Measurements from ENCODE around the gene CS. TPM values are rescaled to one million over a fixed set of nuclear protein-coding genes. Genes with fewer than 3 reads are reported as not detected.

The CS gene
- total RNA-seq, 1 experiment from 2014 or later, result 84.6 TPM

- in situ Hi-C loops (cut with HindIII; ENCODE audit: low pct_unique_long_range_greater_than_20kb, low sequenced_read_pairs), result no loop called here
- peak; percentile 83 for DNase-seq (ENCODE audit: low read depth)
Measured at GRCh38 chr12:56258068-56258819, 41.9 kb downstream of the CS start, which contains the start of gene ANKRD52. Gene ANKRD52, minus strand, starts transcription at chr12:56258384. Its CDS starts 115 bp downstream, at chr12:56258269.

- peak; percentile 60 for DNase-seq (ENCODE audit: low read depth)
- in situ Hi-C loops (cut with HindIII; ENCODE audit: low pct_unique_long_range_greater_than_20kb, low sequenced_read_pairs), result no loop called here
Measured at GRCh38 chr12:56257491-56258067, 42.6 kb downstream of the CS start.

DNA sequence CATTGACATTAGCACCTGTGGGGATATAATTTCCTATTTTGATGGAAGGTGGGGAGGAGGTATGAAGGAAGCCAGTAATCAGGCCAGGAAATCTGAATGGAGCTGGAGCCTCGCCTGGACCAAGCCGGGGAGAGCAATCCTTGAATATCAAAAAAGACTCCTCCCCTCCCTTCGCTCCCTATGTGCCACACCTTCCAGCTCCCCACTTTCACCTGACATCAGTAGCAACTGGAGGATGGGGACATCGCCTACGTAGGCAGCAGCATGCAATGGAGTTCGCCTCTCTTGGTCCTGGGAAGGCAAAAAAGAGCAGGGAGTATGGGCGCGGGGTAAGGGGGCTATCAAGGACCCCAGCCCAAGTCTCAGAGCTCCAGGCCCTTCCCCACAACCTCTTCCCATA, 43.1 kb downstream of the CS start:
- in situ Hi-C loops (cut with HindIII; ENCODE audit: low pct_unique_long_range_greater_than_20kb, low sequenced_read_pairs), result no loop called here
- DNase-seq (ENCODE audit: low read depth), result no peak

- in situ Hi-C loops (cut with HindIII; ENCODE audit: low pct_unique_long_range_greater_than_20kb, low sequenced_read_pairs), result no loop called here
- no peak for DNase-seq (ENCODE audit: low read depth)
Measured at GRCh38 chr12:56256326-56256960, 43.7 kb downstream of the CS start.

- in situ Hi-C loops (cut with HindIII; ENCODE audit: low pct_unique_long_range_greater_than_20kb, low sequenced_read_pairs), result no loop called here
- no peak for DNase-seq (ENCODE audit: low read depth)
Measured at GRCh38 chr12:56255671-56256070, 44.5 kb downstream of the CS start.

GRCh38 chr12:56253091-56253490, 47.0 kb downstream of the CS start:
- in situ Hi-C loops (cut with HindIII; ENCODE audit: low pct_unique_long_range_greater_than_20kb, low sequenced_read_pairs), result no loop called here
- DNase-seq (ENCODE audit: low read depth), result no peak

DNA sequence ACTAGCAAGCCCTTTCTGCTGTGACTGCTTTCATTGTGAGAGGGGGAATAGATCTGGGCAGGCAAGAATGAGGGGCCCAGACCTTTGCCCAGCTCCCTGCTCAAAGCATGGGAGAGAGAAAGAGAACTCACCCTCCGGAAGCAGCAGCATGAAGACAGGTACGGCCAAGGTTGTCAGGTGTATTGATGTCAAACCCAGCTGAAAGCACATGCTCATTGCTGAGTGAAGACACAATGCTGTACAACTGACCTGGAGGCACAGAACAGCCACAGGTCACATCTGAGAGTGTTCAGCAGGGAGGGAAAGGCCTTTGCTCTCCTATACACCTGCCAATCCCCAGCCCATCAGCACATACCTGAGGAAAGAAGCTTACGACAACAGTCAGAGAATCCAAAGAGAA, 47.5 kb downstream of the CS start:
- no peak for DNase-seq (ENCODE audit: low read depth)
- in situ Hi-C loops (cut with HindIII; ENCODE audit: low pct_unique_long_range_greater_than_20kb, low sequenced_read_pairs), result no loop called here

- in situ Hi-C loops (cut with HindIII; ENCODE audit: low pct_unique_long_range_greater_than_20kb, low sequenced_read_pairs), result no loop called here
- no peak for DNase-seq (ENCODE audit: low read depth)
Measured at GRCh38 chr12:56248711-56249110, 51.4 kb downstream of the CS start.

DNA sequence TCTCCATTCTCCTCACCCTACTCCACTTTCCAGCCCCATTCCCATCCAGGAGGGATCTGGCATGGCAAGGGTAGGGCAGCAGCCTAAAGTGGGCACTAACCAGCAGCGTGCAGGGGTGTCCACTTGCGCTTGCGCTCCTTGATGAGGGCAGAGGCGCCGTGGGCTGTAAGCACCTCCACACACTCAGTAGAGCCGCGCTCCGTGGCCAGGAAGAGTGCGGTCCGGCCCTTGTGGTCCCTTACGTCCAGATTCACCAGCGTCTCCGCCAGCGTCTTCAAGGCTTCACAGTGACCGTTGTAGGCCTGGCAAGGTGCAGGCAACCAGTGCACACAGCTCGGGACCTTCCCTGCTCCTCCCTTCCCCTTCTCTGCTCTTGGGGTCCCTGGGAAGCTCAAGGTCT, 52.2 kb downstream of the CS start:
- DNase-seq (ENCODE audit: low read depth), result no peak
- in situ Hi-C loops (cut with HindIII; ENCODE audit: low pct_unique_long_range_greater_than_20kb, low sequenced_read_pairs), result no loop called here

DNA sequence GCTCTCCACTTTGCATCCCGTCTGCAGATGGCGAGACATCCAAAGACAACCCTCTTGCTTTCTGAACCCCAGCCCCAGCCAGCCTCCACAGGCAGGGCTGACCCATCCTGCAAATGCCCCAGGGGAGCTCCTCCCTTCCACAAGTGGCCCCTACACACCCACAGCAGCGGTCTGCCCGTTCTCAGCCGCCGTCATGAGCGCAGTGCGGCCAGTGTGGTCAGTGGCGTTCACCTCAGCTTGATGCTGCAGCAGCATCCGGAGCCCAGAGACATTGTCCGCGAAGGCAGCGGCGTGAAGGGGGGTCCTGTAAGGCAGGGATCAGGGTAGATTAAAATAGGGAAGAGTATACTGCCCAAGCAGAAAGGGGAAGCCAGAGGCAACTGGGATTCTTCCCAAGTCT, 55.6 kb downstream of the CS start:
- DNase-seq (ENCODE audit: low read depth), result no peak
- in situ Hi-C loops (cut with HindIII; ENCODE audit: low pct_unique_long_range_greater_than_20kb, low sequenced_read_pairs), result no loop called here

GRCh38 chr12:56243731-56244181, 56.4 kb downstream of the CS start:
- no peak for DNase-seq (ENCODE audit: low read depth)
- in situ Hi-C loops (cut with HindIII; ENCODE audit: low pct_unique_long_range_greater_than_20kb, low sequenced_read_pairs), result no loop called here

- no peak for DNase-seq (ENCODE audit: low read depth)
- in situ Hi-C loops (cut with HindIII; ENCODE audit: low pct_unique_long_range_greater_than_20kb, low sequenced_read_pairs), result no loop called here
Measured at GRCh38 chr12:56242986-56243385, 57.1 kb downstream of the CS start.

GRCh38 chr12:56241424-56242303, 58.5 kb downstream of the CS start:
- no peak for DNase-seq (ENCODE audit: low read depth)
- in situ Hi-C loops (cut with HindIII; ENCODE audit: low pct_unique_long_range_greater_than_20kb, low sequenced_read_pairs), result no loop called here

DNA sequence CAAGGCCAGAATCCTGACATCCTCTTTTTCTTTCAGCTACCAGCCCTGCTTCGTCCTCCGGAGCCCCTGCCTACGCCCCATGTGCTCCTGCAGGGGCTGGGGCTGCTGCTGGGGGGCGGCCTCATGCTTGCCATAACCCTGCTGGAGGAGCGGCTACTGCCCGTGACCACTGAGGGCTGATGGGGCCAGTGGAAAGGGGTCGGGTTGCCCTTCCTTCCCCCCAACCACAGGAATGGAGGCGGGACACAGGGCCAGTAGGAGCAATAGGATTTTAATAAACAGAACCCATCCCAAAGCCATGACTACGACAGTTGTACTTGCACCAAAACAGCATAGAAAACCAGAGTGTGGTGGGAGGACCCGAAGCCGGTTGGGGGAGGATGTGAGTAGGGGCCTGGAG, 62.6 kb downstream of the CS start:
- DNase-seq (ENCODE audit: low read depth), result no peak
- in situ Hi-C loops (cut with HindIII; ENCODE audit: low pct_unique_long_range_greater_than_20kb, low sequenced_read_pairs), result no loop called here

GRCh38 chr12:56236985-56237384, 63.1 kb downstream of the CS start:
- in situ Hi-C loops (cut with HindIII; ENCODE audit: low pct_unique_long_range_greater_than_20kb, low sequenced_read_pairs), result no loop called here
- DNase-seq (ENCODE audit: low read depth), result no peak

DNA sequence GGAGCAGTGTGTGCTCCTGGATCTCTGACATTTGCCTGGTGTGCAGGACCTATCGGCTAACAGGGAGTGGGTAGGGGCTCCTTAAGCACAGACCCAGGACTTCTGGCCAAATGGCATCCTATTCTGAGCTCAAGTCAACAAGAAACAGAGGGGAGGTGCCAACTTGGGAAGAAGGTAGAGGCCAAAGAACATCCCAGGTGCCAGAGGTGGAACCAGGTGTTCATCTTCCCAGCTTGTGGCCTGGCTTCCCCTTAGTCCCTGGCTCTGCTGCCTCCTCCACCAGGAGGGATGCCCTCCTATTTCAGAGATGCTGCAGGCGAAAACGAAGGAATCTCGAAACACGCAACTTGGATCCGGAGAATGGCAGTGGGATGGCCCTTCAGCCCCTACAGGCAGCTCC, 64.0 kb downstream of the CS start:
- DNase-seq (ENCODE audit: low read depth), result no peak
- in situ Hi-C loops (cut with HindIII; ENCODE audit: low pct_unique_long_range_greater_than_20kb, low sequenced_read_pairs), result no loop called here

DNA sequence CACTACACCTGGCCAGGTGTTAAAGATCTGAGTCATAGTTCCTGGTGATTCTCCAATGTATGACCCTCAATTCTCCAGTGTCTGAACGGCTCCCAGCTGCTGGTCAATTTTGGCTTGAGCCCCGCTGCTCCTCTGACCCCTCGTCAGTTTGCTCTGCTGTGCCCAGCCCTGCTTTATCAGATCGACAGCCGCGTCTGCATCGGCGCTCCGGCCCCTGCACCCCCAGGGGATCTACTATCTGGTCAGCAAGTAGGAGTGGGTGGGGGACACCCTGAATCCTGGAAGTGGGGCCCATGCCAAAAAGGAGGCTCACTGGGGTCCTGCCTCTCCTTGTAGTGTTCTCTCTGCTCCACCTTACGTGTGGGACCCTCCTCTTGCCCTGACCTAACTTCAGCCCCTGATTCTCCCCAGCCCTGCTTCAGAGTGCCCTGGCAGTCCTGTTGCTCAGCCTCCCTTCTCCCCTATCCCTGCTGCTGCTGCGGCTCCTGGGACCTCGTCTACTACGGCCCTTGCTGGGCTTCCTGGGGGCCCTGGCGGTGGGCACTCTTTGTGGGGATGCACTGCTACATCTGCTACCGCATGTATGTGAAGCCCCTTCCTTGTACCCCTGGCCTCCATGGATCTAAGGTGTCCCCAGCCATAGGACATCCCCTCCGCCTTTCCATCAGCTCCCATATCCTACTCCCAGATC, 65.2 kb downstream of the CS start:
- in situ Hi-C loops (cut with HindIII; ENCODE audit: low pct_unique_long_range_greater_than_20kb, low sequenced_read_pairs), result no loop called here
- DNase-seq (ENCODE audit: low read depth), result no peak

DNA sequence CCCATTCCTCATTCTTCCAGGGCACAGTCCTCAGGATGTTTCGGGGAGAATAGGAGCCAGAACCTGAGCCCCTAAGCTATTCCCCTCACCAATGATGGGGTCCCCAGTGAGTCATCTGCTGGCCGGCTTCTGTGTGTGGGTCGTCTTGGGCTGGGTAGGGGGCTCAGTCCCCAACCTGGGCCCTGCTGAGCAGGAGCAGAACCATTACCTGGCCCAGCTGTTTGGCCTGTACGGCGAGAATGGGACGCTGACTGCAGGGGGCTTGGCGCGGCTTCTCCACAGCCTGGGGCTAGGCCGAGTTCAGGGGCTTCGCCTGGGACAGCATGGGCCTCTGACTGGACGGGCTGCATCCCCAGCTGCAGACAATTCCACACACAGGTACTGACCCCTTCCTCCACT, 68.9 kb downstream of the CS start:
- no peak for DNase-seq (ENCODE audit: low read depth)
- in situ Hi-C loops (cut with HindIII; ENCODE audit: low pct_unique_long_range_greater_than_20kb, low sequenced_read_pairs), result no loop called here

Measured in Caki2 (cell line).